LNCaP clone FGC (cell line): ENCODE measurements around the gene SLC38A9.

ENCODE experiments used
- DNase-seq: peaks from one replicate; pipeline ENCODE4 v3.0.0-alpha.2; 2011; ENCODE audit warnings: low read depth
- H3K4me3 ChIP-seq: 2 replicates; pipeline ENCODE4 v1.5.1; 2011; ENCODE audit warnings: mild to moderate bottlenecking, low read depth, low read length, control low read depth
- CTCF ChIP-seq: IDR thresholded peaks from 2 replicates; pipeline ENCODE4 v1.5.1; 2012; ENCODE audit warnings: mild to moderate bottlenecking; ENCODE audit not compliant: control insufficient read depth, insufficient read depth; ENCODE audit errors: extremely low read depth

Gene SLC38A9

GRCh38 chr5:55626790-55627189 lies 85.3 kb downstream of the SLC38A9 start:
- no peak for DNase-seq
- TF ChIP-seq CTCF: no peak
- H3K4me3 ChIP-seq: no peak overlapping the region

- no peak overlapping the region for H3K4me3 ChIP-seq
- TF ChIP-seq CTCF: no peak
- DNase-seq: no peak
Measured at GRCh38 chr5:55625913-55626312, 86.2 kb downstream of the SLC38A9 start.

GRCh38 chr5:55625589-55625909 lies 86.6 kb downstream of the SLC38A9 start:
- DNase-seq: no peak
- no peak for TF ChIP-seq CTCF
- no peak overlapping the region for H3K4me3 ChIP-seq

- no peak for TF ChIP-seq CTCF
- no peak overlapping the region for H3K4me3 ChIP-seq
Measured at GRCh38 chr5:55624841-55625588, 87.1 kb downstream of the SLC38A9 start.

GRCh38 chr5:55623789-55624188 lies 88.3 kb downstream of the SLC38A9 start:
- no peak for TF ChIP-seq CTCF
- H3K4me3 ChIP-seq: no peak overlapping the region
- DNase-seq: no peak

More at GRCh38 chr5:55624841-55625588, 87.1 kb downstream of the SLC38A9 start:
- DNase-seq: no peak

GRCh38 chr5:55622460-55622859 lies 89.7 kb downstream of the SLC38A9 start:
- no peak overlapping the region for H3K4me3 ChIP-seq
- no peak for DNase-seq
- no peak for TF ChIP-seq CTCF

GRCh38 chr5:55621229-55621628 lies 90.9 kb downstream of the SLC38A9 start:
- TF ChIP-seq CTCF: no peak
- H3K4me3 ChIP-seq: no peak overlapping the region
- DNase-seq: no peak
